Prostate gland (tissue), 2 donors: Measurements from ENCODE around the gene DLK1.

Source experiments
- POLR2A ChIP-seq: fragments of 450-650 bp; IDR thresholded peaks from one replicate; pipeline ENCODE4 v1.6.1; 2016; ENCODE audit warnings: antibody characterized with exemption, mild to moderate bottlenecking
- POLR2AphosphoS5 ChIP-seq: sonication (generic); formaldehyde crosslinking; IDR thresholded peaks from one replicate; pipeline ENCODE4 v1.6.1; 2017; ENCODE audit warnings: antibody characterized with exemption
- TF ChIP-seq, protein P1 (sequence below), 4 experiments: fragments of 200-600 bp in 2 of 4; fragments of 450-650 bp in 2 of 4; sonication (generic) in 2 of 4; IDR thresholded peaks; 1 replicate in 3 of 4; 2 replicates in 1 of 4; pipeline ENCODE4 v1.5.1; 2016 to 2019; ENCODE audit warnings: antibody characterized with exemption in 4 of 4, mild to moderate bottlenecking in 2 of 4, moderate library complexity in 2 of 4

DNA sequence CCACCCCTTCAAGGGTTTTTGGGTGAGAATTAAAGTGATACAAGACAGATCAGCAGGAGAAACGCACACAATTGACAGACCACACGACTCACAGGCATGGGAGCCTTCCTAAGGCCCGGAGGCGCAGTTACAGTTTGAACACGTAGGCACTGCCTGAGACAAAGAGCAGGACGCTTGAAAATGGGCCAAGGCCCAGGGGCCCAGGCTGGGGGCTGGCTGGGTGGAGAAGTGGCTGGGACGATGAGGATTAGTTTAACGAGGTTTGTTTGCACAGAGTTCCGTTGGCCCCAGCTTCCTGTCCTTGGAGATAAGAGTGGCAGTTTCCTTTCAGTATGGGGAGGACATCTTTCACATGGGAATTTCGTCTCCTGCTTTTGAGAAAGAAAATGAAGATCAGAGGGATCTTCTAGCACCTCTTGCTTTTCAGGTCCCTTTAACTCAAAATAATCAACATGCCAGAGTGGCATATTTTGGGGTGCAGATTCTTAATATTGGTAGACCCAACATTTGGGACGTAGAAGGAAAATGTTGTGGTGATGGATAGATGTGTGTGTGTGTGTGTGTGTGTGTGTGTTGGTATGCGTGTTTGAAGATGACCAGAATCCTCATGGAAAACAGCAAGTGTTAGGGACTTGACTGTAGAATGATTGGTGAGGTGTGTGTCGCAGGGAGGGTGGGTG, 44.6 kb downstream of the DLK1 start:
- TF ChIP-seq, protein P1, sequence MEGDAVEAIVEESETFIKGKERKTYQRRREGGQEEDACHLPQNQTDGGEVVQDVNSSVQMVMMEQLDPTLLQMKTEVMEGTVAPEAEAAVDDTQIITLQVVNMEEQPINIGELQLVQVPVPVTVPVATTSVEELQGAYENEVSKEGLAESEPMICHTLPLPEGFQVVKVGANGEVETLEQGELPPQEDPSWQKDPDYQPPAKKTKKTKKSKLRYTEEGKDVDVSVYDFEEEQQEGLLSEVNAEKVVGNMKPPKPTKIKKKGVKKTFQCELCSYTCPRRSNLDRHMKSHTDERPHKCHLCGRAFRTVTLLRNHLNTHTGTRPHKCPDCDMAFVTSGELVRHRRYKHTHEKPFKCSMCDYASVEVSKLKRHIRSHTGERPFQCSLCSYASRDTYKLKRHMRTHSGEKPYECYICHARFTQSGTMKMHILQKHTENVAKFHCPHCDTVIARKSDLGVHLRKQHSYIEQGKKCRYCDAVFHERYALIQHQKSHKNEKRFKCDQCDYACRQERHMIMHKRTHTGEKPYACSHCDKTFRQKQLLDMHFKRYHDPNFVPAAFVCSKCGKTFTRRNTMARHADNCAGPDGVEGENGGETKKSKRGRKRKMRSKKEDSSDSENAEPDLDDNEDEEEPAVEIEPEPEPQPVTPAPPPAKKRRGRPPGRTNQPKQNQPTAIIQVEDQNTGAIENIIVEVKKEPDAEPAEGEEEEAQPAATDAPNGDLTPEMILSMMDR (IDR thresholded peaks at IDR 0.05), result no peak
- no peak for TF ChIP-seq POLR2A
- TF ChIP-seq POLR2AphosphoS5, result no peak
